HCT116 (cell line): ENCODE results near the gene CCDC137.

Experiments used
- CEBPB ChIP-seq: IDR thresholded peaks from 2 replicates; pipeline ENCODE4 v1.6.1; 2012; ENCODE audit warnings: low read depth
- ELF1 ChIP-seq: IDR thresholded peaks from 2 replicates; pipeline ENCODE4 v1.6.1; 2012; ENCODE audit warnings: low read depth, borderline replicate concordance
- EZH2 ChIP-seq: fragments of 200-600 bp; sonication (generic); IDR thresholded peaks from 2 replicates; pipeline ENCODE4 v1.6.1; 2017; ENCODE audit warnings: antibody characterized with exemption, mixed run types
- EZH2phosphoT487 ChIP-seq: fragments of 200-600 bp; IDR thresholded peaks from 2 replicates; pipeline ENCODE4 v1.6.1; 2018; ENCODE audit warnings: antibody characterized with exemption, borderline replicate concordance
- JUND ChIP-seq: IDR thresholded peaks from 2 replicates; pipeline ENCODE4 v1.6.1; 2012
- POLR2A ChIP-seq: IDR thresholded peaks from 2 replicates; pipeline ENCODE4 v1.7.0; 2011; ENCODE audit warnings: borderline replicate concordance; ENCODE audit not compliant: insufficient read depth, insufficient read length; ENCODE audit errors: extremely low read depth
- POLR2AphosphoS5 ChIP-seq: IDR thresholded peaks from 2 replicates; pipeline ENCODE4 v1.6.1; 2011; ENCODE audit warnings: mild to moderate bottlenecking, low read depth, low read length, moderate library complexity
- SIN3A ChIP-seq: IDR thresholded peaks from 2 replicates; pipeline ENCODE4 v1.6.1; 2012; ENCODE audit warnings: low read depth
- ZNF274 ChIP-seq: fragments of 200-500 bp; sonication (Bioruptor generic); IDR thresholded peaks from 2 replicates; pipeline ENCODE4 v1.6.1; 2014; ENCODE audit warnings: mild to moderate bottlenecking, low read depth, low read length, inconsistent platforms
- TF ChIP-seq, protein P1 (sequence below), 3 experiments: fragments of 200-600 bp in 1 of 3; sonication (generic) in 1 of 3; IDR thresholded peaks in 2 of 3; conservative IDR thresholded peaks in 1 of 3; 2 replicates each; pipeline ENCODE4 v1.5.1; 2012 to 2017; ENCODE audit warnings: low read depth in 2 of 3, low read length in 2 of 3, antibody characterized with exemption in 1 of 3, borderline replicate concordance in 1 of 3, control low read depth in 1 of 3, mild to moderate bottlenecking in 1 of 3, mixed read lengths in 1 of 3, mixed run types in 1 of 3, moderate library complexity in 1 of 3; ENCODE audit not compliant: insufficient read depth in 1 of 3
- TF ChIP-seq, protein P2 (sequence below): IDR thresholded peaks from 2 replicates; pipeline ENCODE4 v1.6.1; 2012
- TF ChIP-seq, protein P3 (sequence below): IDR thresholded peaks from 2 replicates; pipeline ENCODE4 v1.6.1; 2012; ENCODE audit warnings: low read depth
- TF ChIP-seq, protein P4 (sequence below): IDR thresholded peaks from 2 replicates; pipeline ENCODE4 v1.6.1; 2012
- TF ChIP-seq, protein P5 (sequence below): IDR thresholded peaks from 2 replicates; pipeline ENCODE4 v1.6.1; 2011; ENCODE audit warnings: mild to moderate bottlenecking, low read length, moderate library complexity; ENCODE audit not compliant: insufficient replicate concordance; ENCODE audit errors: extremely low read depth

DNA sequence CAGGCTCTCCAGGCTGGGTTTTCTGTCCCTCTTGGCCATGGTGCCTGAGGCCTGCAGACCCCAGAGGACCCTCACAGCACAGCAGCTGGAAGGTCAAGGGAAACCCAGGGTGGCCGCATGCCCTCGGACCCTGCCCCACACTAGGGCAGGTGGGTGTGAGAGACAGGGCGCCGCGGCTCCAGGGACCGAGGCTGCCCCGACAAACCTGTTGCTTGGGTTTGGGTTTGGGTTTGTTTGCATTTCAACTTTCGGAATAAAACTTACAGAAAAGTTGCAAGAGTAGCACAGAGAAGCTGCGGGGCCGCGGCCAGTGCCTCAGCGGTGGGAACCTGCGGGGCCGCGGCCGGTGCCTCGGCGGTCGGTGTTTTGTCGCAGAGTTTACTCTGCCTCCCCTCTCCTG, 25.1 kb downstream of the CCDC137 start:
- TF ChIP-seq, protein P1, sequence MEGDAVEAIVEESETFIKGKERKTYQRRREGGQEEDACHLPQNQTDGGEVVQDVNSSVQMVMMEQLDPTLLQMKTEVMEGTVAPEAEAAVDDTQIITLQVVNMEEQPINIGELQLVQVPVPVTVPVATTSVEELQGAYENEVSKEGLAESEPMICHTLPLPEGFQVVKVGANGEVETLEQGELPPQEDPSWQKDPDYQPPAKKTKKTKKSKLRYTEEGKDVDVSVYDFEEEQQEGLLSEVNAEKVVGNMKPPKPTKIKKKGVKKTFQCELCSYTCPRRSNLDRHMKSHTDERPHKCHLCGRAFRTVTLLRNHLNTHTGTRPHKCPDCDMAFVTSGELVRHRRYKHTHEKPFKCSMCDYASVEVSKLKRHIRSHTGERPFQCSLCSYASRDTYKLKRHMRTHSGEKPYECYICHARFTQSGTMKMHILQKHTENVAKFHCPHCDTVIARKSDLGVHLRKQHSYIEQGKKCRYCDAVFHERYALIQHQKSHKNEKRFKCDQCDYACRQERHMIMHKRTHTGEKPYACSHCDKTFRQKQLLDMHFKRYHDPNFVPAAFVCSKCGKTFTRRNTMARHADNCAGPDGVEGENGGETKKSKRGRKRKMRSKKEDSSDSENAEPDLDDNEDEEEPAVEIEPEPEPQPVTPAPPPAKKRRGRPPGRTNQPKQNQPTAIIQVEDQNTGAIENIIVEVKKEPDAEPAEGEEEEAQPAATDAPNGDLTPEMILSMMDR (IDR thresholded peaks at IDR 0.05 in 2 of 3, conservative IDR thresholded peaks at IDR 0.05 in 1 of 3; ENCODE audit: borderline replicate concordance in 1 of 3, insufficient read depth in 1 of 3, low read depth in 2 of 3, low read length in 2 of 3): no peak
- TF ChIP-seq, protein P2, sequence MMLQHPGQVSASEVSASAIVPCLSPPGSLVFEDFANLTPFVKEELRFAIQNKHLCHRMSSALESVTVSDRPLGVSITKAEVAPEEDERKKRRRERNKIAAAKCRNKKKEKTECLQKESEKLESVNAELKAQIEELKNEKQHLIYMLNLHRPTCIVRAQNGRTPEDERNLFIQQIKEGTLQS: no peak
- TF ChIP-seq POLR2A (no peak), EZH2phosphoT487 (no peak), EZH2 (no peak), ZNF274 (no peak), ELF1 (no peak), POLR2AphosphoS5 (no peak), JUND (no peak), CEBPB (no peak), SIN3A (no peak)
- TF ChIP-seq, protein P3, sequence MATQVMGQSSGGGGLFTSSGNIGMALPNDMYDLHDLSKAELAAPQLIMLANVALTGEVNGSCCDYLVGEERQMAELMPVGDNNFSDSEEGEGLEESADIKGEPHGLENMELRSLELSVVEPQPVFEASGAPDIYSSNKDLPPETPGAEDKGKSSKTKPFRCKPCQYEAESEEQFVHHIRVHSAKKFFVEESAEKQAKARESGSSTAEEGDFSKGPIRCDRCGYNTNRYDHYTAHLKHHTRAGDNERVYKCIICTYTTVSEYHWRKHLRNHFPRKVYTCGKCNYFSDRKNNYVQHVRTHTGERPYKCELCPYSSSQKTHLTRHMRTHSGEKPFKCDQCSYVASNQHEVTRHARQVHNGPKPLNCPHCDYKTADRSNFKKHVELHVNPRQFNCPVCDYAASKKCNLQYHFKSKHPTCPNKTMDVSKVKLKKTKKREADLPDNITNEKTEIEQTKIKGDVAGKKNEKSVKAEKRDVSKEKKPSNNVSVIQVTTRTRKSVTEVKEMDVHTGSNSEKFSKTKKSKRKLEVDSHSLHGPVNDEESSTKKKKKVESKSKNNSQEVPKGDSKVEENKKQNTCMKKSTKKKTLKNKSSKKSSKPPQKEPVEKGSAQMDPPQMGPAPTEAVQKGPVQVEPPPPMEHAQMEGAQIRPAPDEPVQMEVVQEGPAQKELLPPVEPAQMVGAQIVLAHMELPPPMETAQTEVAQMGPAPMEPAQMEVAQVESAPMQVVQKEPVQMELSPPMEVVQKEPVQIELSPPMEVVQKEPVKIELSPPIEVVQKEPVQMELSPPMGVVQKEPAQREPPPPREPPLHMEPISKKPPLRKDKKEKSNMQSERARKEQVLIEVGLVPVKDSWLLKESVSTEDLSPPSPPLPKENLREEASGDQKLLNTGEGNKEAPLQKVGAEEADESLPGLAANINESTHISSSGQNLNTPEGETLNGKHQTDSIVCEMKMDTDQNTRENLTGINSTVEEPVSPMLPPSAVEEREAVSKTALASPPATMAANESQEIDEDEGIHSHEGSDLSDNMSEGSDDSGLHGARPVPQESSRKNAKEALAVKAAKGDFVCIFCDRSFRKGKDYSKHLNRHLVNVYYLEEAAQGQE: no peak
- TF ChIP-seq, protein P4, sequence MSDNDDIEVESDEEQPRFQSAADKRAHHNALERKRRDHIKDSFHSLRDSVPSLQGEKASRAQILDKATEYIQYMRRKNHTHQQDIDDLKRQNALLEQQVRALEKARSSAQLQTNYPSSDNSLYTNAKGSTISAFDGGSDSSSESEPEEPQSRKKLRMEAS: no peak
- TF ChIP-seq, protein P5, sequence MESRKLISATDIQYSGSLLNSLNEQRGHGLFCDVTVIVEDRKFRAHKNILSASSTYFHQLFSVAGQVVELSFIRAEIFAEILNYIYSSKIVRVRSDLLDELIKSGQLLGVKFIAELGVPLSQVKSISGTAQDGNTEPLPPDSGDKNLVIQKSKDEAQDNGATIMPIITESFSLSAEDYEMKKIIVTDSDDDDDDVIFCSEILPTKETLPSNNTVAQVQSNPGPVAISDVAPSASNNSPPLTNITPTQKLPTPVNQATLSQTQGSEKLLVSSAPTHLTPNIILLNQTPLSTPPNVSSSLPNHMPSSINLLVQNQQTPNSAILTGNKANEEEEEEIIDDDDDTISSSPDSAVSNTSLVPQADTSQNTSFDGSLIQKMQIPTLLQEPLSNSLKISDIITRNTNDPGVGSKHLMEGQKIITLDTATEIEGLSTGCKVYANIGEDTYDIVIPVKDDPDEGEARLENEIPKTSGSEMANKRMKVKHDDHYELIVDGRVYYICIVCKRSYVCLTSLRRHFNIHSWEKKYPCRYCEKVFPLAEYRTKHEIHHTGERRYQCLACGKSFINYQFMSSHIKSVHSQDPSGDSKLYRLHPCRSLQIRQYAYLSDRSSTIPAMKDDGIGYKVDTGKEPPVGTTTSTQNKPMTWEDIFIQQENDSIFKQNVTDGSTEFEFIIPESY: no peak
